Neural progenitor cell (in vitro differentiated cells): ENCODE results near the gene GABRA5. TPM values are rescaled to one million over a fixed set of nuclear protein-coding genes. Genes with fewer than 3 reads are reported as not detected.

Experiments
- DNase-seq: peaks from one replicate; pipeline ENCODE4 v3.0.0-alpha.2; 2016; ENCODE audit warnings: low spot score
- H2AFZ ChIP-seq: fragments of 200-600 bp; sonication (generic); replicated peaks from 2 replicates; pipeline ENCODE4 v1.6.1; 2016; ENCODE audit warnings: antibody characterized with exemption
- H3F3A ChIP-seq: fragments of 200-600 bp; sonication (generic); 2 replicates; pipeline ENCODE4 v1.6.1; 2016; ENCODE audit warnings: antibody characterized with exemption, low read depth
- H3K27ac ChIP-seq: fragments of 200-600 bp; sonication (generic); 2 replicates; pipeline ENCODE4 v1.5.1; 2016; ENCODE audit warnings: mild to moderate bottlenecking
- H3K27me3 ChIP-seq: fragments of 200-600 bp; sonication (generic); 2 replicates; pipeline ENCODE4 v1.6.1; 2016; ENCODE audit warnings: mild to moderate bottlenecking, moderate library complexity
- H3K36me3 ChIP-seq: fragments of 200-600 bp; sonication (generic); 2 replicates; pipeline ENCODE4 v1.5.1; 2016
- H3K4me1 ChIP-seq: fragments of 200-600 bp; sonication (generic); 2 replicates; pipeline ENCODE4 v1.6.1; 2016; ENCODE audit warnings: mixed run types
- H3K4me2 ChIP-seq: fragments of 200-600 bp; sonication (generic); 2 replicates; pipeline ENCODE4 v1.6.1; 2016
- H3K4me3 ChIP-seq: fragments of 200-600 bp; sonication (generic); 2 replicates; pipeline ENCODE4 v1.5.1; 2016
- H3K79me2 ChIP-seq: fragments of 200-600 bp; sonication (generic); 2 replicates; pipeline ENCODE4 v1.6.1; 2016; ENCODE audit warnings: low read depth
- H3K9ac ChIP-seq: fragments of 200-600 bp; sonication (generic); 2 replicates; pipeline ENCODE4 v1.6.1; 2016
- H3K9me3 ChIP-seq: fragments of 200-600 bp; sonication (generic); 2 replicates; pipeline ENCODE4 v1.5.1; 2016; ENCODE audit warnings: low read depth
- H4K20me1 ChIP-seq: fragments of 200-600 bp; sonication (generic); 2 replicates; pipeline ENCODE4 v1.6.1; 2016; ENCODE audit warnings: low read depth
- H3K27ac Mint-ChIP-seq: 3 replicates; pipeline ENCODE4 v1.8.0; 2021; ENCODE audit warnings: mixed read lengths
- H3K27me3 Mint-ChIP-seq: 2 replicates; pipeline ENCODE4 v1.8.0; 2022; ENCODE audit warnings: low read depth, mild to moderate bottlenecking, inconsistent platforms, moderate library complexity, mixed read lengths; ENCODE audit not compliant: insufficient read depth
- H3K36me3 Mint-ChIP-seq: 3 replicates; pipeline ENCODE4 v1.8.0; 2021; ENCODE audit warnings: mixed read lengths
- H3K4me1 Mint-ChIP-seq: 3 replicates; pipeline ENCODE4 v1.8.0; 2021; ENCODE audit warnings: mixed read lengths
- H3K4me3 Mint-ChIP-seq: 3 replicates; pipeline ENCODE4 v1.8.0; 2021; ENCODE audit warnings: mild to moderate bottlenecking, moderate library complexity, mixed read lengths
- H3K9me3 Mint-ChIP-seq: 3 replicates; pipeline ENCODE4 v1.8.0; 2020; ENCODE audit warnings: mixed read lengths
- EZH2 ChIP-seq: fragments of 200-600 bp; sonication (generic); IDR thresholded peaks from 2 replicates; pipeline ENCODE4 v1.6.1; 2017; ENCODE audit warnings: antibody characterized with exemption, mild to moderate bottlenecking, moderate library complexity
- EZH2phosphoT487 ChIP-seq: fragments of 200-600 bp; sonication (generic); IDR thresholded peaks from 2 replicates; pipeline ENCODE4 v1.6.1; 2017; ENCODE audit warnings: antibody characterized with exemption
- total RNA-seq: library from RNA; depleted of rRNA; stranded (reverse); fragments of >200 nt; gene quantifications from 2 replicates; pipeline ENCODE4 v1.2.3, GENCODE V29; 2015; ENCODE audit warnings: low replicate concordance
- TF ChIP-seq, protein P1 (sequence below): fragments of 200-600 bp; sonication (generic); IDR thresholded peaks from 2 replicates; pipeline ENCODE4 v1.5.1; 2017; ENCODE audit warnings: antibody characterized with exemption, mild to moderate bottlenecking

Gene GABRA5
- total RNA-seq, 1 donor from 2014 or later = 3.0 TPM

DNA sequence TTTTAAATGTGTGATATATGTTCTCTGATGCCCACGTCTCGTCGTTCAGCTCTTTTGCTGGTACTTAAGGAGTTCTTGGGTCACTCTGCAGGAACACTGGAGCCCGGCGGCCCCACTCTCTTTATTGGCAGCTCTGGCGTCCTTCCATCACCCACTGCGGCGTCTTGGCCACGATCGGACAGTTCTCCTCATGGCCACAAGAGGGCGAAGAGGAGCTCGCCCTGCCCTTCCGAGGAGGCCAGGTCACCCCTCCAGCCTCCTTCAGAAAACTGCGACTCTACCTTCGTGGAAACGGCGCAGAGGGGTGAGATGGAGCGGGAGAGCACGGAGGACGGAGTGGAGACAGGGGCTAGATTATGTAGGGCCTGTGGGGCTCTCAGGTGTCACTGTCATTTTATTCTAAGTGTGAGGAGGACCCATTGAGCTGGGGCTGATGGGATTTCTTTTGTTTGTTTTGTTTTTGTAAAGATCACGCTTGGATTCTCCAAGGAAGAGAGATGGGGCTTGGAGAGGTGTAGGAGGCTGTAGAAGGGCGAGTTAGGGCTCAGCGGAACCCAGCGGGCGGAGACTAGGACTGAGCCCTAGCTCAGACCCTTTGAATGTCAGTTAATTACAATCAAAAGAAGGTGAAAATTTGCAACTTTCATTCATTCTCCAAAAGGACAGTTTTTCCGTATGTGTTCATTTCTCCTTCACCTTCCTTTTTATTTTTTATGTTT lies 28.0 kb upstream of the GABRA5 start:
- no peak overlapping the region for H3K4me3 Mint-ChIP-seq

GRCh38 chr15:26841514-26841913 lies 25.3 kb upstream of the GABRA5 start:
- Mint-ChIP-seq H3K4me1 (no peaks in the 10 kb centered on the region), H3K27me3 (peaks cover 2% of the 10 kb centered on the region), H3K4me3 (no peak overlapping the region), H3K9me3 (peaks cover 18% of the 10 kb centered on the region), H3K36me3 (no peaks in the 10 kb centered on the region), H3K27ac (no peak overlapping the region)
- Histone ChIP-seq H3K4me3 (no peak overlapping the region), H3F3A (no peaks in the 10 kb centered on the region), H3K27ac (no peak overlapping the region), H2AFZ (peak overlapping the region; percentile 77), H4K20me1 (no peaks in the 10 kb centered on the region), H3K79me2 (no peaks in the 10 kb centered on the region), H3K27me3 (no peaks in the 10 kb centered on the region), H3K36me3 (no peaks in the 10 kb centered on the region), H3K4me1 (no peaks in the 10 kb centered on the region), H3K4me2 (no peak overlapping the region), H3K9ac (no peak overlapping the region), H3K9me3 (no peaks in the 10 kb centered on the region)
- no peak for DNase-seq
- TF ChIP-seq EZH2phosphoT487 (no peak), EZH2 (no peak)
- TF ChIP-seq, protein P1, sequence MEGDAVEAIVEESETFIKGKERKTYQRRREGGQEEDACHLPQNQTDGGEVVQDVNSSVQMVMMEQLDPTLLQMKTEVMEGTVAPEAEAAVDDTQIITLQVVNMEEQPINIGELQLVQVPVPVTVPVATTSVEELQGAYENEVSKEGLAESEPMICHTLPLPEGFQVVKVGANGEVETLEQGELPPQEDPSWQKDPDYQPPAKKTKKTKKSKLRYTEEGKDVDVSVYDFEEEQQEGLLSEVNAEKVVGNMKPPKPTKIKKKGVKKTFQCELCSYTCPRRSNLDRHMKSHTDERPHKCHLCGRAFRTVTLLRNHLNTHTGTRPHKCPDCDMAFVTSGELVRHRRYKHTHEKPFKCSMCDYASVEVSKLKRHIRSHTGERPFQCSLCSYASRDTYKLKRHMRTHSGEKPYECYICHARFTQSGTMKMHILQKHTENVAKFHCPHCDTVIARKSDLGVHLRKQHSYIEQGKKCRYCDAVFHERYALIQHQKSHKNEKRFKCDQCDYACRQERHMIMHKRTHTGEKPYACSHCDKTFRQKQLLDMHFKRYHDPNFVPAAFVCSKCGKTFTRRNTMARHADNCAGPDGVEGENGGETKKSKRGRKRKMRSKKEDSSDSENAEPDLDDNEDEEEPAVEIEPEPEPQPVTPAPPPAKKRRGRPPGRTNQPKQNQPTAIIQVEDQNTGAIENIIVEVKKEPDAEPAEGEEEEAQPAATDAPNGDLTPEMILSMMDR = no peak

More for the DNA sequence above, 28.0 kb upstream of the GABRA5 start:
- DNase-seq = peak; percentile 29
- Histone ChIP-seq H3K27ac (no peak overlapping the region), H3K4me2 (no peak overlapping the region), H3K79me2 (no peaks in the 10 kb centered on the region), H3K4me3 (no peak overlapping the region), H3K27me3 (no peaks in the 10 kb centered on the region), H2AFZ (peak overlapping the region; percentile 64), H3K36me3 (no peaks in the 10 kb centered on the region), H3K9me3 (peaks cover 3% of the 10 kb centered on the region), H3K4me1 (no peaks in the 10 kb centered on the region), H4K20me1 (no peaks in the 10 kb centered on the region), H3F3A (no peaks in the 10 kb centered on the region), H3K9ac (no peak overlapping the region)
- Mint-ChIP-seq H3K27ac (no peak overlapping the region), H3K4me1 (no peaks in the 10 kb centered on the region), H3K9me3 (peaks cover 21% of the 10 kb centered on the region), H3K27me3 (peaks cover 2% of the 10 kb centered on the region), H3K36me3 (no peaks in the 10 kb centered on the region)
- no peak for TF ChIP-seq EZH2phosphoT487
- TF ChIP-seq, protein P1 = peak; percentile 60

- H4K20me1 ChIP-seq = no peaks in the 10 kb centered on the region
- peaks cover 2% of the 10 kb centered on the region for H3K27me3 Mint-ChIP-seq
- H3K9me3 ChIP-seq = no peaks in the 10 kb centered on the region
- DNase-seq = no peak
- H3K9me3 Mint-ChIP-seq = peaks cover 14% of the 10 kb centered on the region
- H3F3A ChIP-seq = no peaks in the 10 kb centered on the region
- no peaks in the 10 kb centered on the region for H3K36me3 ChIP-seq
- no peaks in the 10 kb centered on the region for H3K4me1 Mint-ChIP-seq
- no peaks in the 10 kb centered on the region for H3K79me2 ChIP-seq
- no peaks in the 10 kb centered on the region for H3K4me1 ChIP-seq
- H3K36me3 Mint-ChIP-seq = no peaks in the 10 kb centered on the region
- H3K9ac ChIP-seq = no peak overlapping the region
- no peaks in the 10 kb centered on the region for H3K27me3 ChIP-seq
- H3K27ac Mint-ChIP-seq = no peak overlapping the region
- H3K4me2 ChIP-seq = no peak overlapping the region
- H2AFZ ChIP-seq = peak overlapping the region; percentile 77
- H3K4me3 ChIP-seq = no peak overlapping the region
- H3K27ac ChIP-seq = no peak overlapping the region
- TF ChIP-seq, protein P1 = no peak
- no peak for TF ChIP-seq EZH2
- H3K4me3 Mint-ChIP-seq = no peak overlapping the region
Observed at GRCh38 chr15:26841941-26842340, 24.9 kb upstream of the GABRA5 start.
